Measurements from ENCODE around the gene TRABD2B. TPM values are rescaled to one million over a fixed set of nuclear protein-coding genes. Genes with fewer than 3 reads are reported as not detected.

The TRABD2B gene
- polyA plus RNA-seq, 3 donors = 16.1 to 17.2 (median 16.7) TPM

- DNase-seq (ENCODE audit: low read depth in 3 of 3, low spot score in 2 of 3) = no peak
Measured at GRCh38 chr1:47859092-47859743, 138.0 kb downstream of the TRABD2B start.

- DNase-seq (ENCODE audit: low read depth in 3 of 3, low spot score in 2 of 3) = no peak
Measured at GRCh38 chr1:47856996-47857395, 140.2 kb downstream of the TRABD2B start.

DNA sequence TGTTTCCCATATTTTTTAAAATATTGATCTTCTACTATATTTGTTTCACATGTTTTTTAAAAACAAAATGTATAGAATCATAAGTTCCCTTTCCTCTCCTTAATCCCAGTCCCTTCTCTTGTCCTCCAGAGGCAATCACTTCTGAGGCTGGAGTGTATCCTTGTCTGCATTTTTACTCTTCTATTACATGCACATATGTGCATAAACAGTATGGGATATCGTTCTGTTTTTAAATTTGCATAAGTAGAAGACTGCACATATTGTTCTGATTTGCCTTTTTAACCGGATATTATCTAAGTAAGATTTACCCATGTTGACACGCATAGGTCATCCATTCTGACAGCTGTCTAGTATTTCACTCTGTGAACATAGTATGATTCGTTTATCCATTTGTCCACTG lies 142.0 kb downstream of the TRABD2B start:
- DNase-seq (ENCODE audit: low read depth in 3 of 3, low spot score in 2 of 3) = no peak

GRCh38 chr1:47854552-47855144 lies 142.5 kb downstream of the TRABD2B start:
- DNase-seq (ENCODE audit: low read depth in 3 of 3, low spot score in 2 of 3) = no peak

DNA sequence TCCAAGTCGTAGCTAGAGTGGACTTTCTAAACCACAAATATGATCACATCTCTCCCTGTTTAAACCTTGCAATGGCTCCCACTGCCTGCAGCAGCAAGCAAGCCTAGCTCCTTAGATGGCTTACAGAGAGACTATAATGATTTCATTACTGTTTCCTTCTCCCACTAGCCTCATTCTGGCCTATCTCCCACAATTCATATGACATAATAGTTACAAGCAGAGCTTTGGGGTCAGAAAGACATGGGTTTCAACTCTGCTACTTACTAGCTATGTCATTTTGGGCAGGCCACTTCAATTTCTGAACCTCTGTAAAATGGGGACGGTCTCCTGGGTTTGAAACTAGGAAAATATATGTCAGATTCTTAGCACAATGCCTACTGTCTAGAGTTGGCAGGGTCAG lies 143.3 kb downstream of the TRABD2B start:
- DNase-seq (ENCODE audit: low read depth in 3 of 3, low spot score in 2 of 3) = no peak

GRCh38 chr1:47853059-47853458 lies 144.1 kb downstream of the TRABD2B start:
- no peak for DNase-seq (ENCODE audit: low read depth in 3 of 3, low spot score in 2 of 3)

DNA sequence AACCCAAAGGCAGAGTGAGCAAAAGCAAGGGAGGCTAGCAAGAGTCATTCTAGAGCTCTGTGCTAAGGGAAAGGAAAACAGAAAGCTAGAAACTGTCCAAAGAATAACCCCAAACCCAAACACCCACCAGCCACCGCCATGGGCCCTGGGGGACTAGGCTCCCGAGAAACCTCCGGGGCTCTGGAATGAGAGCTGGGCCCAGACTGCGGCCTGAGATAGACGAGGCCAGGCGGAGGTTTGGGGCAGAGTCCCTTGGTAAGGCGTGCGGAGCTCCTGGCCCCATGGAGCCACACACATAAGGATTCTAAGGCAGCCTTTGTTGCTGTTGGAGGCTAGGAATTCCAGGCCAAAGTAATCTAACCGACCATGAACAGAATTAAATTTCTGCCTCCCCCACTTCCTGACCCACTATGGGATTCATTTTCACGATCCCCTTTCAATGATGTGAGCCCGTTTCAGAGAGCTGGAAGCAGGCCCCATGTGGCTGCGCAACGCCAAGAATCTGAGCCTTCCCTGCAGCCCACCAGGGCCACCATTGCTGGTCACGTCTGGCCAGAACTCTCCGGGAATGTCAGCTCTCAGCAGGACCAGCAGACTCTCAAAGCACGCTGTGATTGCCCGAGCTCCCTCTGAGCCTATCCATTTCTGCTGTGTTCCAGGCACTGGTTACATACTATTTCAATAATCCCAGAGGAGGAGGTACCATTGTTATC lies 145.0 kb downstream of the TRABD2B start:
- DNase-seq (ENCODE audit: low read depth in 3 of 3, low spot score in 2 of 3) = no peak

DNA sequence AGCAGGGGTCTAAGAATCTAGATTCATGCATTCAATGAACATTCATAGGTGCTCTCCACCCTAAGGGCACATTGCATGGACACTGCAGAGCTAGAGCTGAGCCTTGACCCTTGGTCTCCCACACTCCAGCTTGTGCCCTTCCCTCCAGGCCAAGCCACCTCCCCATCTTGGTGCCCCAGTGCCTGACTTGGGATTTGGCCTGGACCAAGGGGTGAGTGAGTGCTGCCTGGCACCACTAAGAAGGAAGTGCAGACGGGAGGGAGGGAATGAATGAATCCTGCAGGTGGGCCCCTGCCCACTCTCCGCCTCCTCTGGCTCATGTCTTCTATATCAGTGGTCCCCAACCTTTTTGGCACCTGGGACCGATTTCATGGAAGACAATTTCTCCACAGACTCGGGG lies 146.7 kb downstream of the TRABD2B start:
- no peak for DNase-seq (ENCODE audit: low read depth in 3 of 3, low spot score in 2 of 3)

GRCh38 chr1:47849591-47850261 lies 147.5 kb downstream of the TRABD2B start:
- DNase-seq (ENCODE audit: low read depth in 3 of 3, low spot score in 2 of 3) = no peak

DNA sequence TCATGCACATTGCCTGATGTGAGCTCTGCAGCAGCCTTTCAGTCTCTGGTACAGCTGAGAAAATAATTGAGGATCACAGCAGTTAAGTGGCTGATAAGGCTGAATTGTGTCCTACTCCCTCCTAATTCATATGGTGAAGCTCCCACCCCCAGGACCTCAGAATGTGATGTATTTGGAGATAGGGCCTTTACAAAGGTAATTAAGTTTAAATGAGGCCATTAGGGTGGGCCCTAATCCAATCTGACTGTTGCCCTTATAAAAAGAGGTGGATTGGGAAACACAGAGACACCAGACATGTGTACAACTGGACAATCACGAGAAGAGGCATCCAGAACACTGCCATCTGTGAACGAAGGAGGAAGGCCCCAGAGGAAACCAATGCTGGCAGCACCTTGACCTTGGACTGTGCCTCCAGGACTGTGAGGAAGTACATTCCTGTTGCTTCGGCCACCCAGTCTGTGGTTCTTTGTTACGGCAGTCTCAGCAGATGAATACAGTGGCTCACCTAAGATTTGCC lies 148.1 kb downstream of the TRABD2B start:
- DNase-seq (ENCODE audit: low read depth in 3 of 3, low spot score in 2 of 3) = no peak

- no peak for DNase-seq (ENCODE audit: low read depth in 3 of 3, low spot score in 2 of 3)
Measured at GRCh38 chr1:47847763-47848162, 149.4 kb downstream of the TRABD2B start.

- DNase-seq (ENCODE audit: low read depth in 3 of 3, low spot score in 2 of 3) = no peak
Measured at GRCh38 chr1:47844558-47844955, 152.6 kb downstream of the TRABD2B start.

DNA sequence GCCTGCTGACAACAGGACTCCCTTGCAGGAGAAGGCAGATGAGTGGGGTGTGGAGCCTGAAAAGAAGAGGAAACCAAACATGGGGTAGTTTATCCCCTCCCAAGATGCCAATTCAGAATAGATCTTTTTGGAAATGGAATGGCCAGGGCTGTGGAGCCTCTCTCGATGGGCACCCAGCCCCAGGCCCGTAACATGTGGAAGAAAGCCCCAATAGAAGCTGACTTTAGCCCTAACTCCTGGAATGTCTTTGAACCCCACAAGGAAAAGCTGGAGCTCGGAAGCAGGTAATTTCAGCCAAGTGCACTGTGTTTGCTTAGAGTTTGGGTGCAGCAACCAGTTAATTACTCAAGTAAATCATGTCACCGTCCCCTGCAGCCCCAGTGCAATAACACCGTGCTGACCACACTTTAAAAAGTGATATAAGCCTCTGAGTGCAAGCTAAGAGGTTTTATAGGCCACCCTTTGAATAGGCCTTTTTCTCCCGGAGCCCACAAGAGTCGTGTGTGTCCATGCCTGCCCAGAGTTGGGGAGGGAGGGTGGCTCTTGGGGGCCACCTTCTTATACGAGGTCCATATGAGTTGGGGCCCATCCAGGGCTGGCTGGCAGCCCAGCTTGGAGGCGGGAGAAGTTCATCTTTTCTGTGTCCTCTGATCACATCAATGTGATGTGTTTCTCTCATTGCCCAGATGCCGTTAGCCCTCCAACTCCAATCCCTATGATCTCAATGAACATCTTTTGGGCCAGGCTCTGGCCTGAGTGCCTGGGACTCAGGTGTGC lies 153.2 kb downstream of the TRABD2B start:
- DNase-seq (ENCODE audit: low read depth in 3 of 3, low spot score in 2 of 3) = peak in 1 of 3 donors; percentile 40

DNA sequence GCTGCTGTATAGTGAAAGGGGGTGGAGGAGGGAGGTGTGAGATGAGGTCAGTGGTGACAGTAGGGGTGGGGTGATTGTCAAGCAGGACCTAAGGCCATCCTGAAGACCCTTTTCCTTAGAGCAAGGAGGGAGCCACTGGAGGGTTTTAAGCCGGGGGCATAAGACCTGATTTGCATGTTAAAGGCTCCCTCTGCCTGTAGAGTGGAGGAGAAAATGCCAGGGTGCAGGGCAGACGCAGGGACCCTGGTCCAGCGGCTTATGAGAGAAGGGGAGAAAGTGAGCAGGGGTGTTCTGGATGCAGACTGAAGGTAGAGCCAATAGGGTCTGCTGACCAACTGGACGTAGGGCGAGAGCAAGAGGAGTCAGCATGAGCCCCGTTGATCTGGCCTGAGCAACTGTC lies 154.1 kb downstream of the TRABD2B start:
- DNase-seq (ENCODE audit: low read depth in 3 of 3, low spot score in 2 of 3) = no peak

DNA sequence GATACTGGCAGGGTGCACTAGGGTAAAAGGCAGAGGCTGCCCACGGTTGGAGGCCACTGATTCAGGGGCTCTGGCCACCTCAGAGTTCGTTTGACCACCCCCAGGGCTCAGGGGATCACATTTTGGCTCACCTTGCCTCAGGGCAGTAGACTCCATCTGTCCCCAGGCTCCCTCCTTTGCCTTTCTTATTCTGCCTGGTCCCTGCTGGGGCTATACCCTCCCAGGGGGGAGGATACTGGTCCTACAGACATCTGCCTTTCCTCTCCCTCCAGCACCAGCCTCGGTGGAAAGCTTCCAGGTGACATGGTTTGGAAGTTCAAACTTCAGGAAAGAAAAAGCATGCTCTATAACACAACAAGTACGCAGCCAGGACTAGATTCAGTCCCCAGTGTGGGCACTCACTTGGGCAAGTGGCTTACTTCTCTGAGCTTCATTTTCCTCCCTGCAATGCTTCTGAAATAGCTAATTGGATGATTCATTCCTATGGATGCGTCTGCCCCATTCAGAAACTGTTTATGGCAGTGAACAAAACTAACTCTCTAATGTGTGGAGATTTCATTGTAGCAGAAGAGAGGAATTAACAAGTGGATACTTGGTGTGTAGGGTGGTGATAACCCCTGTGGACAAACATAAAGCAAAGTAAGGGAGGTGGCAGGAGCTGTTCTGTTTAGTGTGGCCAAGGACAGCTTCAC lies 154.8 kb downstream of the TRABD2B start:
- no peak for DNase-seq (ENCODE audit: low read depth in 3 of 3, low spot score in 2 of 3)

DNA sequence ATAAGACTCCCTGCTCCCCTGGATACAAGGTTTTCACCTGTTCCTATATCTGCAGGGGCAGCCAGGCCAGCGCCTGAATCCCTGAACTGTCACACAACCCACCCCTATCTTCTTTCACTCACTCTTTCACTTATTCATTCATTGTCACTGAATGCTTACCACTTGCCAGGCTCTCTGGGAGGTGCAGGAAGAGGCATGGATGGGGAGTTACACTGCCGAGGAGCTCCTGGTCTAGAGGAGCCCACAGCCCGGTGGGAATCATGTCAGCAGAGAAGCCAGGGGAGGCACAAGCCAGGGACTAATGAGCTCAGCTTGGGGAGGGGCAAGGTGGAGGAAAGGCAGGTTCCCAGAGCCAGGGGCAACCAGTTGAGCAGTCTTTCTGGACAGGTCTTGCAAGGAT lies 155.8 kb downstream of the TRABD2B start:
- DNase-seq (ENCODE audit: low read depth in 3 of 3, low spot score in 2 of 3) = no peak

DNA sequence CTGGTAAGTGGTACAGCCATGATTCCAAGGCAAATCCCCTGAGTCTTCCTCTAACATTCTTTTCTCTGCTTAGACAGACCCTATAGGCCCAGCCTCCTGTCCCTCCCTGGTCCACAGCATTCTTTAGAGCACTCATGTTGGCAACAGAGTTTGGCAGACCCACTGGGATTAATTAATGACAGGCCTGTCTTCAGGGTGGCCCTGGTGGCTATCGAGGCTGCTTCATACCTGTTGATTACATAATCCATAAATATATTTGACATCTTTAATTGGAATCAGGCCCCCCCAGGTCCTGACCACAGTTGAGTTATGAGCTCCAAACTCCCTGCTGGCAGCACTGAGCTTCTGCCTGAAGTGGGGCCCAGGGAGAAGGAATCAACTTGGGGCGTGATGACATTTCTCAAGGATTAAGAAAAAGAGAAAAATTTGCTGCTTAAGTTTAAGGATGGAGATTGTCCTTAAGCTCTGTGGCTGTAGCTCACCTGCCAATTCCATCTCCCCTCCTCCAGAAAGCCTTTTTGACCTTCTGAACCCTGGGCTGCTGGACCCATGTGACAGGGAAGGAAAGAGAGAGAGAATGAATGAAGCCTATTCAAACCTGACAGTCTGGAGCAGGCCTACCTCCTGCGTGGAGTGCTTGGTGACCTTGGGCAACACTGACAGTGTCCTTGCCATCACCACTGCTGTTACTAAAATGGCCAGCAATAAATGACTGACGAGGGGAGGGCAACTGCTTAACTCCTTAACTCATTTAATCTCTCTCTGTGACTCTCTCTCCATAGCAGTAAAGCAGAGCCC lies 156.6 kb downstream of the TRABD2B start:
- no peak for DNase-seq (ENCODE audit: low read depth in 3 of 3, low spot score in 2 of 3)

- no peak for DNase-seq (ENCODE audit: low read depth in 3 of 3, low spot score in 2 of 3)
Measured at GRCh38 chr1:47839433-47839760, 157.8 kb downstream of the TRABD2B start.
